ENCODE results near the gene CEP41. TPM values are rescaled to one million over a fixed set of nuclear protein-coding genes. Genes with fewer than 3 reads are reported as not detected.

The CEP41 gene
- total and polyA plus RNA-seq, 2 of the 13 experiments (the other 11 are each of a cell fraction or from before 2014, with no cell fraction given): 8.7 to 9.0 TPM

GRCh38 chr7:130490311-130490791 lies 49.5 kb upstream of the CEP41 start:
- no peaks in the 10 kb centered on the region; a peak in 1 of 5 replicates for H3K27me3 ChIP-seq (ENCODE audit: control insufficient read depth in 1 of 2, insufficient read depth in 2 of 2, low read length in 2 of 2)
- no peak overlapping the region for H3K4me3 ChIP-seq (replicated peaks in 1 of 3; ENCODE audit: insufficient read depth in 1 of 3, low read depth in 2 of 3, low read length in 3 of 3)
- DNase-seq (ENCODE audit: low spot score) (no peak), FAIRE-seq (no peak), ATAC-seq (no peak)
- peaks cover 12% of the 10 kb centered on the region for H3K9me3 ChIP-seq (ENCODE audit: low read length)
- no peak overlapping the region for H3K4me2 ChIP-seq (ENCODE audit: low read depth, low read length)
- TF ChIP-seq NONO (IDR thresholded peaks at IDR 0.05): no peak
- no peak for TF ChIP-seq NONO (CRISPR knock-in tag; conservative IDR thresholded peaks at IDR 0.05)
- no peak for TF ChIP-seq MED13 (CRISPR knock-in tag; IDR thresholded peaks at IDR 0.05)
- BruUV-seq (replicated peaks): no TSS peak
- ChIA-PET CTCF (ENCODE audit: low intra/inter-chr PET ratio, low total read pairs) (no interaction called here), POLR2A (no interaction called here)
- 92% methylated on average over 21 of the region's 21 CpGs for WGBS (ENCODE audit: low lambda C conversion rate)
- no peak overlapping the region for H3K27ac ChIP-seq (ENCODE audit: extremely low read length, insufficient read depth, low read length)
- no peak overlapping the region for H2AFZ ChIP-seq (ENCODE audit: low read length)
- H3K36me3 ChIP-seq (replicated peaks in 1 of 2; ENCODE audit: control insufficient read depth in 1 of 2, insufficient read depth in 2 of 2, low read length in 2 of 2): no peaks in the 10 kb centered on the region
- intact Hi-C loops (cut with micrococcal nuclease; ENCODE audit: unreplicated experiment): no loop called here
- in situ Hi-C loops (cut with HindIII; ENCODE audit: extremely low pct_ligation_motif_present, low pct_unique_long_range_greater_than_20kb): no loop called here
- H3K79me2 ChIP-seq (ENCODE audit: insufficient read depth, low read length): peaks cover 5% of the 10 kb centered on the region
- peaks cover 10% of the 10 kb centered on the region for H3K4me1 ChIP-seq (ENCODE audit: insufficient read depth, low read length)
- H3K9ac ChIP-seq (ENCODE audit: insufficient read depth, low read depth, low read length): no peak overlapping the region
- H4K20me1 ChIP-seq (ENCODE audit: insufficient read depth, low read length): no peaks in the 10 kb centered on the region

GRCh38 chr7:130489140-130489983 lies 48.5 kb upstream of the CEP41 start:
- Histone ChIP-seq H3K79me2 (ENCODE audit: insufficient read depth, low read length) (peaks cover 5% of the 10 kb centered on the region), H3K27ac (ENCODE audit: extremely low read length, insufficient read depth, low read length) (no peak overlapping the region), H3K36me3 (replicated peaks in 1 of 2; ENCODE audit: control insufficient read depth in 1 of 2, insufficient read depth in 2 of 2, low read length in 2 of 2) (no peaks in the 10 kb centered on the region), H3K4me2 (ENCODE audit: low read depth, low read length) (no peak overlapping the region), H4K20me1 (ENCODE audit: insufficient read depth, low read length) (no peaks in the 10 kb centered on the region), H2AFZ (ENCODE audit: low read length) (no peak overlapping the region), H3K4me3 (replicated peaks in 1 of 3; ENCODE audit: insufficient read depth in 1 of 3, low read depth in 2 of 3, low read length in 3 of 3) (no peak overlapping the region), H3K27me3 (ENCODE audit: control insufficient read depth in 1 of 2, insufficient read depth in 2 of 2, low read length in 2 of 2) (no peaks in the 10 kb centered on the region; a peak in 1 of 5 replicates), H3K9me3 (ENCODE audit: low read length) (peaks cover 12% of the 10 kb centered on the region), H3K9ac (ENCODE audit: insufficient read depth, low read depth, low read length) (no peak overlapping the region), H3K4me1 (ENCODE audit: insufficient read depth, low read length) (peaks cover 10% of the 10 kb centered on the region)
- no peak for FAIRE-seq
- WGBS (ENCODE audit: low lambda C conversion rate): 83% methylated on average over 9 of the region's 10 CpGs
- in situ Hi-C loops (cut with HindIII; ENCODE audit: extremely low pct_ligation_motif_present, low pct_unique_long_range_greater_than_20kb): no loop called here
- no peak for ATAC-seq
- ChIA-PET POLR2A (no interaction called here), CTCF (ENCODE audit: low intra/inter-chr PET ratio, low total read pairs) (no interaction called here)
- no TSS peak for BruUV-seq (replicated peaks)
- no peak for DNase-seq (ENCODE audit: low spot score)
- intact Hi-C loops (cut with micrococcal nuclease; ENCODE audit: unreplicated experiment): loop anchor here (10.0 kb wide), 1 partner anchor 215 kb away; no protein-coding TSS in a partner anchor
- TF ChIP-seq ZNF615 (CRISPR knock-in tag; IDR thresholded peaks at IDR 0.05; ENCODE audit: borderline replicate concordance) (no peak), ARID2 (CRISPR knock-in tag; IDR thresholded peaks at IDR 0.05; ENCODE audit: borderline replicate concordance) (no peak), ZNF558 (CRISPR knock-in tag; IDR thresholded peaks at IDR 0.05; ENCODE audit: borderline replicate concordance) (no peak), YEATS4 (CRISPR knock-in tag; IDR thresholded peaks at IDR 0.05; ENCODE audit: borderline replicate concordance) (no peak), KDM5A (IDR thresholded peaks at IDR 0.05; ENCODE audit: borderline replicate concordance, low read length) (no peak), TCF12 (IDR thresholded peaks at IDR 0.05) (no peak), TCF12 (CRISPR knock-in tag; IDR thresholded peaks at IDR 0.05) (no peak), ZNF337 (CRISPR knock-in tag; IDR thresholded peaks at IDR 0.05; ENCODE audit: borderline replicate concordance, low read depth) (no peak), ZNF747 (CRISPR knock-in tag; IDR thresholded peaks at IDR 0.05; ENCODE audit: borderline replicate concordance) (no peak), RAD51 (IDR thresholded peaks at IDR 0.05; ENCODE audit: borderline replicate concordance) (no peak), ZNF7 (CRISPR knock-in tag; IDR thresholded peaks at IDR 0.05) (no peak), ZNF124 (CRISPR knock-in tag; IDR thresholded peaks at IDR 0.05) (no peak), KLF9 (CRISPR knock-in tag; IDR thresholded peaks at IDR 0.05; ENCODE audit: low read depth) (no peak)
- TF ChIP-seq, protein P1, sequence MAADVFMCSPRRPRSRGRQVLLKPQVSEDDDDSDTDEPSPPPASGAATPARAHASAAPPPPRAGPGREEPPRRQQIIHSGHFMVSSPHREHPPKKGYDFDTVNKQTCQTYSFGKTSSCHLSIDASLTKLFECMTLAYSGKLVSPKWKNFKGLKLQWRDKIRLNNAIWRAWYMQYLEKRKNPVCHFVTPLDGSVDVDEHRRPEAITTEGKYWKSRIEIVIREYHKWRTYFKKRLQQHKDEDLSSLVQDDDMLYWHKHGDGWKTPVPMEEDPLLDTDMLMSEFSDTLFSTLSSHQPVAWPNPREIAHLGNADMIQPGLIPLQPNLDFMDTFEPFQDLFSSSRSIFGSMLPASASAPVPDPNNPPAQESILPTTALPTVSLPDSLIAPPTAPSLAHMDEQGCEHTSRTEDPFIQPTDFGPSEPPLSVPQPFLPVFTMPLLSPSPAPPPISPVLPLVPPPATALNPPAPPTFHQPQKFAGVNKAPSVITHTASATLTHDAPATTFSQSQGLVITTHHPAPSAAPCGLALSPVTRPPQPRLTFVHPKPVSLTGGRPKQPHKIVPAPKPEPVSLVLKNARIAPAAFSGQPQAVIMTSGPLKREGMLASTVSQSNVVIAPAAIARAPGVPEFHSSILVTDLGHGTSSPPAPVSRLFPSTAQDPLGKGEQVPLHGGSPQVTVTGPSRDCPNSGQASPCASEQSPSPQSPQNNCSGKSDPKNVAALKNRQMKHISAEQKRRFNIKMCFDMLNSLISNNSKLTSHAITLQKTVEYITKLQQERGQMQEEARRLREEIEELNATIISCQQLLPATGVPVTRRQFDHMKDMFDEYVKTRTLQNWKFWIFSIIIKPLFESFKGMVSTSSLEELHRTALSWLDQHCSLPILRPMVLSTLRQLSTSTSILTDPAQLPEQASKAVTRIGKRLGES (CRISPR knock-in tag; IDR thresholded peaks at IDR 0.05; ENCODE audit: borderline replicate concordance): no peak

Measured in HepG2 (cell line).